Esophagus (tissue), 2 donors: Measurements from ENCODE around the gene PBX1. TPM values are rescaled to one million over a fixed set of nuclear protein-coding genes. Genes with fewer than 3 reads are reported as not detected.
A peak's percentile ranks its signal among the peaks of the same experiment; 100 is the strongest.
"Not testable (repeated sequence)": the region's sequence is repeated elsewhere in the genome, so short reads cannot be mapped to it uniquely, and the experiment has no call there.

Source experiments
- H3K27ac ChIP-seq, 2 donors: one replicate each; pipeline ENCODE4 v1.5.1; 2013; ENCODE audit warnings: low read depth in 2 of 2, mild to moderate bottlenecking in 2 of 2, inconsistent platforms in 1 of 2, low read length in 1 of 2, moderate library complexity in 1 of 2
- H3K27me3 ChIP-seq, 2 donors: one replicate each; pipeline ENCODE4 v1.6.1; 2013; ENCODE audit warnings: low read length in 2 of 2, control low read depth in 1 of 2, mild to moderate bottlenecking in 1 of 2; ENCODE audit not compliant: insufficient read depth in 2 of 2, control insufficient read depth in 1 of 2
- H3K36me3 ChIP-seq, 2 donors: one replicate each; pipeline ENCODE4 v1.6.1; 2013; ENCODE audit warnings: low read length in 1 of 2; ENCODE audit not compliant: control insufficient read depth in 2 of 2, insufficient read depth in 2 of 2
- H3K4me1 ChIP-seq, 2 donors: one replicate each; pipeline ENCODE4 v1.6.1; 2013; ENCODE audit warnings: low read length in 1 of 2; ENCODE audit not compliant: control insufficient read depth in 2 of 2, insufficient read depth in 2 of 2
- H3K4me3 ChIP-seq, 2 donors: one replicate each; pipeline ENCODE4 v1.5.1; 2013; ENCODE audit warnings: low read length in 2 of 2, mild to moderate bottlenecking in 2 of 2, low read depth in 1 of 2, moderate library complexity in 1 of 2
- H3K9me3 ChIP-seq, 2 donors: one replicate each; pipeline ENCODE4 v1.6.1; 2013; ENCODE audit warnings: mild to moderate bottlenecking in 2 of 2, low read depth in 1 of 2, low read length in 1 of 2, moderate library complexity in 1 of 2; ENCODE audit not compliant: control insufficient read depth in 2 of 2, insufficient read depth in 1 of 2
- WGBS, 2 donors: extraction: QIAGEN DNeasy Blood & Tissue Kit; methylation state at CpG; one replicate each; pipeline ENCODE4 v1.1.7; 2013; 5-methylcytosine and 5-hydroxymethylcytosine counted together
- polyA plus RNA-seq, 2 donors: library from polyadenylated mRNA; stranded (reverse); fragments of 200-250 nt; gene quantifications; one replicate each; pipeline ENCODE4 v1.2.3, GENCODE V29; 2013
- donor health status: healthy with polysubstance abuse.
- donor health status: Bipolar disorder and iron deficiency.

Gene PBX1
- polyA plus RNA-seq, 2 donors, result 8.1 to 10.5 TPM

DNA sequence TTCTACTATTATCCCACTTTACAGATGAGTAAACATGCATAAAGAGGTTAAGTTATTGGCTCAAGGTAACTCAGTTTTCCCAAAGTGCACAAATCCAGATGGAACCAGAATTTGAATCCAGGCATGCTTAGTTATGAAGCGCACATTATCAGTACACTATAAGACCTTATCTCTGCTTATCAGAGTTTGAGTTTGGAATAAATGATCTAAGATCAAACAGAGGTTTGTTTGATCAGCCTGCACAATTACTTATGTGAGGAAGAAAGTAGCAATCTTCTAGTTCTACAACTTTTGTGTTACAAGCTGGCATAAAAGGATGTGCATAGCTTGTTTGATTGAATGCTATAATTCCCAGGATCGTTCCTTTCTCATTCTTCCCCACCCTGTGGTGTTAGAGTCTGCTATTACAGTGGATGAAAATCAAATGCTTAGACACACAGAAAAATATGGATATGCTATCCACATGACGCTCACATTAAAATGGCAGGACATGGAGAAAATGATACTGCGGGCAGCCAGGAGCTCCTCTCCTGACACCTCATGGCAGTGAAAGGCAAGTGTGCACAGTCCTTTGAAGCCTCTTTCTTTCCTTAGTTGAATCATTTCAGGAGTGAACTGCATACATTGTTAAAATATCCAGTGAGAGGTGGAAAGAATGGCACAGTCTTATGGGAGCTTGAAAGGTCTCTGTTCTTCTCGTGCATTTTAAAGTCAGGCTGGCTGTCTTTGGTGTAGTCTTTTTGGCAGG is 23.9 kb upstream of the PBX1 start:
- WGBS, 2 donors, result 80 to 85% methylated on average over 5 of the region's 5 CpGs
- Histone ChIP-seq H3K27me3 (no peaks in the 10 kb centered on the region), H3K4me3 (no peak overlapping the region), H3K36me3 (no peaks in the 10 kb centered on the region), H3K9me3 (no peaks in the 10 kb centered on the region), H3K4me1 (no peaks in the 10 kb centered on the region), H3K27ac (no peak overlapping the region)

DNA sequence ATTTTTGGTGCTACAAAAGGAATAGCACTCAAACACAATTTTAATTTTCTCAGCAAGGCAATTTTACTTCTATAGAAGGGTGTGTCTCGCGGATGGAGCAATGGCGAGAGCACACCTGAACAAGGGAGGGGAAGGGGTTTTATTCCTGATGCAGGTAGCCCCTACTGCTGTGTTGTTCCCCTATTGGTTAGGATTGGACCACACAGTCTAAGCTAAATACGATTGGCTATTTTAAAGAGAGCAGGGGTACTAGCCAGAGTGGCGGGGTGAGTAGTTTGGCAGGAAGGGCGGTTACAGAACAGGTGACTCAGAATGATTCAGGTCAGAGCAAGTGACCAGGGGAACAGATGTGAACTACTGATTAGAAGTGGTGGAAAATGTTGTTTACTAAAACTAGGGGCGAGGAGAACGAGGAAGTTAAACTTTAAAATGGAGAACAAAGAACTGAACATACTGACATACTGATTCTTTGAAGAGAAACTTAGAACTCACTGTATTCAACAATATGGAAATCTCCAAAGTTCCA is 6.5 kb upstream of the PBX1 start:
- H3K9me3 ChIP-seq, H3K36me3 ChIP-seq, H3K4me3 ChIP-seq, H3K4me1 ChIP-seq, H3K27me3 ChIP-seq: not testable (repeated sequence)
- H3K27ac ChIP-seq, result peak overlapping the region in 1 of 2 donors; percentile 30
- WGBS, 2 donors, result 89 to 92% methylated on average over 8 of the region's 8 CpGs

DNA sequence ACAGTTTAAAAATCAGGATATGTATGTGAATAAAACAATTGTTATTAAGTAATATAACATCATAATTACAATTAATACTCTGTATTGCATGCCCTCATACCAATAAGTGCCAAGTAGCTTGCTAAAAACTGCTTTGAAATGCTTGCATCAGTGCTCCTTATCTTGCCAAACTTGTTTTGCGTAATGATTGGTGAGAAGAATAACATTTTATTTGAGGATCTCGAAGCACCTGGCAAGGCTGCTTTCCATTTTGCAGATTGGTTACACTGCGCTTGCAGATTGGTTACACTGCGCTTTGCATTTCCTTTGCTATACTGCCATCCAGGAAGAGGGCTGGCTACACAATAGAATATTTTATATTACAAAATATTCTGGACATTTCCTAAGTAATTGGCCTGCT is 1.7 kb upstream of the PBX1 start:
- 49 to 52% methylated on average over 4 of the region's 4 CpGs for WGBS, 2 donors
- Histone ChIP-seq H3K4me3 (no peak overlapping the region), H3K9me3 (no peaks in the 10 kb centered on the region), H3K27ac (no peak overlapping the region), H3K4me1 (no peaks in the 10 kb centered on the region), H3K27me3 (no peaks in the 10 kb centered on the region), H3K36me3 (no peaks in the 10 kb centered on the region)

DNA sequence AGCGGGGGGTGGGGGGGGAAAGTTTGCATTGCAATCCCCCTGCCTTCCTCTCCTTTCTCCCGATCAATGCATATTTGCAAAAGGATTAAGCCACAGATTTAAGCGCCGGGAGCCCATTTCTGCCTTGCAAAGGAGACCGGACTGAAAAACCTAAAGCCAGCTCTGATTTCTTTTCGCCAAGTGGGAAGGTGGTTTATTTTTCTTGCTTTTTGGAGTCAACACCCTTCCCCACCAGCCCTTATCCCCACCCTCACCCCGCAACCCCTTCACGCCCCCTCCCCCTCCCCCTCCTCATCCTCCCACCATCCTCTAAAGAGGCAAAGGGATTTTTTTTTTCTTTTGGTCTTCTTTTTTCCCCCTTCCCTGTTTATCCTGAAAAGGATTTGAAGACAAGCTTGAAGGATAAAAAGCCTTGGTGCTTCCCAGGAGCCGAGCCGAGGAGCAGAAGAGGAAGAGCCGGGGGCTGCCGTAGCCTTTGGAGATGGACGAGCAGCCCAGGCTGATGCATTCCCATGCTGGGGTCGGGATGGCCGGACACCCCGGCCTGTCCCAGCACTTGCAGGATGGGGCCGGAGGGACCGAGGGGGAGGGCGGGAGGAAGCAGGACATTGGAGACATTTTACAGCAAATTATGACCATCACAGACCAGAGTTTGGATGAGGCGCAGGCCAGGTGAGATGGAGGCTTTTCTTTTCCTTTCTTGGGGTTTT is 513 bp downstream of the PBX1 start:
- peak overlapping the region; percentile 81 to 85 for H3K27ac ChIP-seq
- WGBS, 2 donors, result 1 to 2% methylated on average over 20 of the region's 20 CpGs
- H3K4me3 ChIP-seq, result peak overlapping the region; percentile 52 to 99
- no peaks in the 10 kb centered on the region for H3K27me3 ChIP-seq
- no peaks in the 10 kb centered on the region for H3K4me1 ChIP-seq
- no peaks in the 10 kb centered on the region for H3K9me3 ChIP-seq
- H3K36me3 ChIP-seq, result no peaks in the 10 kb centered on the region

- WGBS, 2 donors, result 0 to 4% methylated on average over 11 of the region's 11 CpGs
- no peaks in the 10 kb centered on the region for H3K36me3 ChIP-seq
- peak overlapping the region; percentile 81 to 85 for H3K27ac ChIP-seq
- peak overlapping the region; percentile 52 to 99 for H3K4me3 ChIP-seq
- H3K9me3 ChIP-seq, result no peaks in the 10 kb centered on the region
- H3K27me3 ChIP-seq, result no peaks in the 10 kb centered on the region
- no peaks in the 10 kb centered on the region for H3K4me1 ChIP-seq
Measured at GRCh38 chr1:164560121-164560541, 1.1 kb downstream of the PBX1 start.

DNA sequence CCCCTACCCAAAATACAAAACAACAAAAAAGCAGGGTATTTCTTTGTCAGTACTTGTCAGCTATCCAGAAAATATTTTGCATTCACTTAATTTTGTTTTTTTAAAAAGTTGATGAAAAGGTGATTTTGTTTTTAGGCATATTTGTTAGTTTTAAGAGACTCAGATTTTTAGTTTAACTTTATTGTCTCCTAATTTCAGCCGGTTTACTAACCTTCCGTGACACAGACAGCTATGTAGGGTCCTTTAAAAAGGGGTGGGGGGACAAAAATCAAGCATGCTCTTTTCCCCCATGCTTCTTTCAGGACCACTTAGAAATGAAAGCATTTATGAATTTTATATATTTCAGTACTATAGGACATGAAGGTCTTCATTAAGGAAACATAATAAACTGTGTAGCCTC is 1.6 kb downstream of the PBX1 start:
- Histone ChIP-seq H3K9me3 (no peaks in the 10 kb centered on the region), H3K27ac (peak overlapping the region; percentile 41 to 55), H3K4me1 (no peaks in the 10 kb centered on the region), H3K4me3 (peak overlapping the region in 1 of 2 donors; percentile 99), H3K27me3 (no peaks in the 10 kb centered on the region), H3K36me3 (no peaks in the 10 kb centered on the region)
- WGBS, 2 donors, result 4 to 7% methylated on average over 2 of the region's 2 CpGs

- no peaks in the 10 kb centered on the region for H3K9me3 ChIP-seq
- 6 to 12% methylated on average over 7 of the region's 7 CpGs for WGBS, 2 donors
- peak overlapping the region in 1 of 2 donors; percentile 41 for H3K27ac ChIP-seq
- no peaks in the 10 kb centered on the region for H3K36me3 ChIP-seq
- H3K4me3 ChIP-seq, result peak overlapping the region in 1 of 2 donors; percentile 99
- H3K27me3 ChIP-seq, result no peaks in the 10 kb centered on the region
- no peaks in the 10 kb centered on the region for H3K4me1 ChIP-seq
Measured at GRCh38 chr1:164561007-164561406, 2.0 kb downstream of the PBX1 start.

- Histone ChIP-seq H3K27me3 (no peaks in the 10 kb centered on the region), H3K36me3 (no peaks in the 10 kb centered on the region), H3K9me3 (no peaks in the 10 kb centered on the region), H3K4me1 (no peaks in the 10 kb centered on the region), H3K4me3 (peak overlapping the region in 1 of 2 donors; percentile 99), H3K27ac (peak overlapping the region in 1 of 2 donors; percentile 61)
- WGBS, 2 donors, result 0 to 6% methylated on average over 1 of the region's 1 CpG
Measured at GRCh38 chr1:164561472-164561871, 2.5 kb downstream of the PBX1 start.

DNA sequence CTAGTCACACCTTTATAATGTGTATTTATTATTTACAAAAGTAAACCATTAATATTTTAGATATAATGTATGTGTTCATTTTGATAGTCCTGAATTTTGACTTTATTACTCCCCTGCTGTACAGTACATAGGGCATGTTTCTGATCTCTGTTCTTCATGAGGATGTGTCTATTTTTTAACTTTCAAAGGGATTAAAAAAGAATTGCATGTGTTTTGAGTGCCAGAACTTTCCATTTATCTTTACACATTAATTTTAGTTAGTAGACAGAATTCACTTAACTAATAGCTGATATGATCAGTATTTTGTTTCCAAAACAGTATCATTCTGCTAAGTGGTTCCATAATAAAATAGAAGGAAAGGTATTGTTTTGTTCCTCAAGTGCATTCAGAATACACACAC is 3.1 kb downstream of the PBX1 start:
- no peaks in the 10 kb centered on the region for H3K4me1 ChIP-seq
- H3K27ac ChIP-seq, result peak overlapping the region in 1 of 2 donors; percentile 2
- no peaks in the 10 kb centered on the region for H3K9me3 ChIP-seq
- no peaks in the 10 kb centered on the region for H3K27me3 ChIP-seq
- H3K36me3 ChIP-seq, result no peaks in the 10 kb centered on the region
- H3K4me3 ChIP-seq, result peak overlapping the region in 1 of 2 donors; percentile 99
